Measurements from ENCODE around the gene ARPP21. TPM values are rescaled to one million over a fixed set of nuclear protein-coding genes. Genes with fewer than 3 reads are reported as not detected.
"Not testable (repeated sequence)": the region's sequence is repeated elsewhere in the genome, so short reads cannot be mapped to it uniquely, and the experiment has no call there.

The ARPP21 gene
- total RNA-seq, 1 experiment from 2014 or later: not detected

GRCh38 chr3:35616346-35616745, 23.0 kb upstream of the ARPP21 start:
- TF ChIP-seq AFF4 (CRISPR knock-in tag; IDR thresholded peaks at IDR 0.05; ENCODE audit: borderline replicate concordance) (no peak), ZNF512 (CRISPR knock-in tag; IDR thresholded peaks at IDR 0.05; ENCODE audit: borderline replicate concordance) (no peak), NR1H2 (CRISPR knock-in tag; IDR thresholded peaks at IDR 0.05) (no peak), GABPB1 (CRISPR knock-in tag; IDR thresholded peaks at IDR 0.05) (no peak), ZNF263 (CRISPR knock-in tag; IDR thresholded peaks at IDR 0.05; ENCODE audit: low read depth) (no peak)
- TF ChIP-seq, protein P1, sequence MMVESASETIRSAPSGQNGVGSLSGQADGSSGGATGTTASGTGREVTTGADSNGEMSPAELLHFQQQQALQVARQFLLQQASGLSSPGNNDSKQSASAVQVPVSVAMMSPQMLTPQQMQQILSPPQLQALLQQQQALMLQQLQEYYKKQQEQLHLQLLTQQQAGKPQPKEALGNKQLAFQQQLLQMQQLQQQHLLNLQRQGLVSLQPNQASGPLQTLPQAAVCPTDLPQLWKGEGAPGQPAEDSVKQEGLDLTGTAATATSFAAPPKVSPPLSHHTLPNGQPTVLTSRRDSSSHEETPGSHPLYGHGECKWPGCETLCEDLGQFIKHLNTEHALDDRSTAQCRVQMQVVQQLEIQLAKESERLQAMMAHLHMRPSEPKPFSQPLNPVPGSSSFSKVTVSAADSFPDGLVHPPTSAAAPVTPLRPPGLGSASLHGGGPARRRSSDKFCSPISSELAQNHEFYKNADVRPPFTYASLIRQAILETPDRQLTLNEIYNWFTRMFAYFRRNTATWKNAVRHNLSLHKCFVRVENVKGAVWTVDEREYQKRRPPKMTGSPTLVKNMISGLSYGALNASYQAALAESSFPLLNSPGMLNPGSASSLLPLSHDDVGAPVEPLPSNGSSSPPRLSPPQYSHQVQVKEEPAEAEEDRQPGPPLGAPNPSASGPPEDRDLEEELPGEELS (CRISPR knock-in tag; IDR thresholded peaks at IDR 0.05): no peak
- TF ChIP-seq, protein P2, sequence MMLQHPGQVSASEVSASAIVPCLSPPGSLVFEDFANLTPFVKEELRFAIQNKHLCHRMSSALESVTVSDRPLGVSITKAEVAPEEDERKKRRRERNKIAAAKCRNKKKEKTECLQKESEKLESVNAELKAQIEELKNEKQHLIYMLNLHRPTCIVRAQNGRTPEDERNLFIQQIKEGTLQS (CRISPR knock-in tag; conservative IDR thresholded peaks at IDR 0.05): no peak
- TF ChIP-seq, protein P3, sequence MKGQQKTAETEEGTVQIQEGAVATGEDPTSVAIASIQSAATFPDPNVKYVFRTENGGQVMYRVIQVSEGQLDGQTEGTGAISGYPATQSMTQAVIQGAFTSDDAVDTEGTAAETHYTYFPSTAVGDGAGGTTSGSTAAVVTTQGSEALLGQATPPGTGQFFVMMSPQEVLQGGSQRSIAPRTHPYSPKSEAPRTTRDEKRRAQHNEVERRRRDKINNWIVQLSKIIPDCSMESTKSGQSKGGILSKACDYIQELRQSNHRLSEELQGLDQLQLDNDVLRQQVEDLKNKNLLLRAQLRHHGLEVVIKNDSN (CRISPR knock-in tag; IDR thresholded peaks at IDR 0.05): no peak
- TF ChIP-seq, protein P4, sequence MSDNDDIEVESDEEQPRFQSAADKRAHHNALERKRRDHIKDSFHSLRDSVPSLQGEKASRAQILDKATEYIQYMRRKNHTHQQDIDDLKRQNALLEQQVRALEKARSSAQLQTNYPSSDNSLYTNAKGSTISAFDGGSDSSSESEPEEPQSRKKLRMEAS (CRISPR knock-in tag; IDR thresholded peaks at IDR 0.05): no peak
- Mint-ChIP-seq H3K36me3 (no peaks in the 10 kb centered on the region), H3K4me3 (no peak overlapping the region), H3K27me3 (ENCODE audit: low read depth) (no peaks in the 10 kb centered on the region), H3K27ac (no peak overlapping the region), H3K9me3 (peaks cover 6% of the 10 kb centered on the region; the same call in 1 of the 2 replicates), H3K4me1 (no peaks in the 10 kb centered on the region)
- DNase-seq (ENCODE audit: low spot score) (no peak), ATAC-seq (no peak)
- ChIA-PET POLR2A (no interaction called here), CTCF (no interaction called here)

- Mint-ChIP-seq H3K36me3 (no peaks in the 10 kb centered on the region), H3K27ac (no peak overlapping the region), H3K27me3 (ENCODE audit: low read depth) (no peaks in the 10 kb centered on the region), H3K9me3 (peaks cover 6% of the 10 kb centered on the region; the same call in 1 of the 2 replicates), H3K4me1 (no peaks in the 10 kb centered on the region), H3K4me3 (no peak overlapping the region)
- ATAC-seq (no peak), DNase-seq (ENCODE audit: low spot score) (no peak)
- TF ChIP-seq SOX15 (CRISPR knock-in tag; IDR thresholded peaks at IDR 0.05) (no peak), IRF2 (CRISPR knock-in tag; IDR thresholded peaks at IDR 0.05; ENCODE audit: borderline replicate concordance, low read depth) (no peak), JAZF1 (CRISPR knock-in tag; IDR thresholded peaks at IDR 0.05) (no peak), ZSCAN18 (CRISPR knock-in tag; IDR thresholded peaks at IDR 0.05) (no peak), GTF2I (CRISPR knock-in tag; conservative IDR thresholded peaks at IDR 0.05) (no peak)
- CTCF ChIA-PET: no interaction called here
- POLR2A ChIA-PET: no interaction called here
Measured at GRCh38 chr3:35617370-35617769, 22.0 kb upstream of the ARPP21 start.

DNA sequence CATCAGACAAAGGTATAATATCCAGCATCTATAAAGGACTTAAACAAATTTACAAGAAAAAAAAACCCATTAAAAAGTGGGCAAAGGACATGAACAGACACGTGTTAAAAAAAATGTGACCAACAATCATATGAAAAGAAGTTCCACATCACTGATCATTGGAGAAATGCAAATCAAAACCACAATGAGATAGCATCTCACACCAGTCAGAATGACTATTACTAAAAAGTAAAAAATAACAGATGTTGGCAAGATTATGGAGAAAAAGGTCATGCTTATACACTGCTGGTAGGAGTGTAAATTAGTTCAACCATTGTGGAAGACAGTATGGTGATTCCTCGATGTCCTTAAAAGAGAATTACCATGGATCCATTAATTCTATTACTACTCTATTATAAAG, 19.1 kb upstream of the ARPP21 start:
- POLR2A ChIA-PET, CTCF ChIA-PET, ATAC-seq: not testable (repeated sequence)

More for the DNA sequence above, 19.1 kb upstream of the ARPP21 start:
- not testable (repeated sequence) for H3K4me3 Mint-ChIP-seq; H3K27me3 Mint-ChIP-seq (ENCODE audit: low read depth); DNase-seq (ENCODE audit: low spot score); H3K9me3 Mint-ChIP-seq; H3K4me1 Mint-ChIP-seq; H3K36me3 Mint-ChIP-seq; H3K27ac Mint-ChIP-seq

All from WTC11 (cell line).